Measurements from ENCODE around the gene AFDN. TPM values are rescaled to one million over a fixed set of nuclear protein-coding genes. Genes with fewer than 3 reads are reported as not detected.

The AFDN gene
- total RNA-seq, 2 experiments from 2014 or later, result 18.6 to 20.6 TPM

GRCh38 chr6:167896648-167897047 lies 69.9 kb downstream of the AFDN start:
- no peak overlapping the region for H3K27ac Mint-ChIP-seq
- DNase-seq, result no peak
- no peaks in the 10 kb centered on the region for H3K4me1 Mint-ChIP-seq
- POLR2A ChIA-PET, result no interaction called here
- no peaks in the 10 kb centered on the region for H3K9me3 Mint-ChIP-seq
- H3K27me3 Mint-ChIP-seq, result no peaks in the 10 kb centered on the region
- CTCF ChIA-PET, result no interaction called here
- H3K36me3 Mint-ChIP-seq (ENCODE audit: low read depth), result no peaks in the 10 kb centered on the region
- no peak overlapping the region for H3K4me3 Mint-ChIP-seq

GRCh38 chr6:167898673-167899311 lies 72.1 kb downstream of the AFDN start:
- Mint-ChIP-seq H3K4me3 (no peak overlapping the region), H3K4me1 (no peaks in the 10 kb centered on the region), H3K9me3 (no peaks in the 10 kb centered on the region), H3K36me3 (ENCODE audit: low read depth) (no peaks in the 10 kb centered on the region), H3K27ac (no peak overlapping the region), H3K27me3 (no peaks in the 10 kb centered on the region)
- CTCF ChIA-PET, result interaction anchor here (0.7 kb wide), 1 partner anchor 23 kb away, joined by 3 read pairs; no protein-coding TSS in a partner anchor
- no peak for DNase-seq
- POLR2A ChIA-PET, result interaction anchor here (0.7 kb wide), 1 partner anchor 197 kb away, joined by 3 read pairs; no protein-coding TSS in a partner anchor

- H3K27me3 Mint-ChIP-seq, result no peaks in the 10 kb centered on the region
- H3K4me3 Mint-ChIP-seq, result no peak overlapping the region
- no peak for DNase-seq
- H3K27ac Mint-ChIP-seq, result no peak overlapping the region
- ChIA-PET CTCF (interaction anchor here (0.7 kb wide), 1 partner anchor 11 kb away, joined by 3 read pairs; no protein-coding TSS in a partner anchor), POLR2A (no interaction called here)
- H3K36me3 Mint-ChIP-seq (ENCODE audit: low read depth), result no peaks in the 10 kb centered on the region
- no peaks in the 10 kb centered on the region for H3K4me1 Mint-ChIP-seq
- no peaks in the 10 kb centered on the region for H3K9me3 Mint-ChIP-seq
These were observed 78.1 kb downstream of the AFDN start for GRCh38 chr6:167904791-167905190.

- Mint-ChIP-seq H3K4me3 (no peak overlapping the region), H3K4me1 (no peaks in the 10 kb centered on the region), H3K9me3 (no peaks in the 10 kb centered on the region), H3K36me3 (ENCODE audit: low read depth) (no peaks in the 10 kb centered on the region), H3K27ac (no peak overlapping the region), H3K27me3 (no peaks in the 10 kb centered on the region)
- no peak for DNase-seq
- POLR2A ChIA-PET, result no interaction called here
- CTCF ChIA-PET, result no interaction called here
These were observed 80.2 kb downstream of the AFDN start for GRCh38 chr6:167906899-167907298.

- Mint-ChIP-seq H3K4me3 (no peak overlapping the region), H3K4me1 (no peaks in the 10 kb centered on the region), H3K27me3 (no peaks in the 10 kb centered on the region), H3K27ac (no peak overlapping the region), H3K36me3 (ENCODE audit: low read depth) (no peaks in the 10 kb centered on the region), H3K9me3 (no peaks in the 10 kb centered on the region)
- CTCF ChIA-PET, result no interaction called here
- DNase-seq, result no peak
- POLR2A ChIA-PET, result no interaction called here
These were observed 81.3 kb downstream of the AFDN start for GRCh38 chr6:167907837-167908681.

GRCh38 chr6:167910007-167910406 lies 83.3 kb downstream of the AFDN start:
- no peak for DNase-seq
- no peaks in the 10 kb centered on the region for H3K36me3 Mint-ChIP-seq (ENCODE audit: low read depth)
- no peaks in the 10 kb centered on the region for H3K4me1 Mint-ChIP-seq
- no peak overlapping the region for H3K4me3 Mint-ChIP-seq
- H3K27ac Mint-ChIP-seq, result no peak overlapping the region
- POLR2A ChIA-PET, result no interaction called here
- CTCF ChIA-PET, result no interaction called here
- H3K9me3 Mint-ChIP-seq, result no peaks in the 10 kb centered on the region
- H3K27me3 Mint-ChIP-seq, result no peaks in the 10 kb centered on the region

GRCh38 chr6:167910652-167911051 lies 83.9 kb downstream of the AFDN start:
- POLR2A ChIA-PET, result no interaction called here
- CTCF ChIA-PET, result no interaction called here
- no peak overlapping the region for H3K27ac Mint-ChIP-seq
- DNase-seq, result no peak
- no peaks in the 10 kb centered on the region for H3K4me1 Mint-ChIP-seq
- H3K27me3 Mint-ChIP-seq, result no peaks in the 10 kb centered on the region
- H3K4me3 Mint-ChIP-seq, result no peak overlapping the region
- H3K9me3 Mint-ChIP-seq, result no peaks in the 10 kb centered on the region
- no peaks in the 10 kb centered on the region for H3K36me3 Mint-ChIP-seq (ENCODE audit: low read depth)

GRCh38 chr6:167912494-167912893 lies 85.8 kb downstream of the AFDN start:
- DNase-seq, result no peak
- POLR2A ChIA-PET, result no interaction called here
- Mint-ChIP-seq H3K27ac (no peak overlapping the region), H3K4me1 (no peaks in the 10 kb centered on the region), H3K36me3 (ENCODE audit: low read depth) (no peaks in the 10 kb centered on the region), H3K27me3 (no peaks in the 10 kb centered on the region), H3K4me3 (no peak overlapping the region), H3K9me3 (no peaks in the 10 kb centered on the region)
- CTCF ChIA-PET, result no interaction called here

GRCh38 chr6:167913699-167914098 lies 87.0 kb downstream of the AFDN start:
- CTCF ChIA-PET, result interaction anchor here (1.4 kb wide), 1 partner anchor 12 kb away, joined by 5 read pairs; no protein-coding TSS in a partner anchor
- no peak for DNase-seq
- H3K36me3 Mint-ChIP-seq (ENCODE audit: low read depth), result no peaks in the 10 kb centered on the region
- no peak overlapping the region for H3K4me3 Mint-ChIP-seq
- H3K4me1 Mint-ChIP-seq, result no peaks in the 10 kb centered on the region
- no peak overlapping the region for H3K27ac Mint-ChIP-seq
- no peaks in the 10 kb centered on the region for H3K9me3 Mint-ChIP-seq
- POLR2A ChIA-PET, result no interaction called here
- H3K27me3 Mint-ChIP-seq, result no peaks in the 10 kb centered on the region

- ChIA-PET CTCF (no interaction called here), POLR2A (no interaction called here)
- DNase-seq, result no peak
- H3K9me3 Mint-ChIP-seq, result no peaks in the 10 kb centered on the region
- H3K36me3 Mint-ChIP-seq (ENCODE audit: low read depth), result no peaks in the 10 kb centered on the region
- H3K4me3 Mint-ChIP-seq, result no peak overlapping the region
- H3K4me1 Mint-ChIP-seq, result no peaks in the 10 kb centered on the region
- H3K27me3 Mint-ChIP-seq, result no peaks in the 10 kb centered on the region
- no peak overlapping the region for H3K27ac Mint-ChIP-seq
These were observed 88.4 kb downstream of the AFDN start for GRCh38 chr6:167915139-167915538.

GRCh38 chr6:167917551-167918154 lies 90.9 kb downstream of the AFDN start:
- POLR2A ChIA-PET, result no interaction called here
- Mint-ChIP-seq H3K36me3 (ENCODE audit: low read depth) (no peaks in the 10 kb centered on the region), H3K27ac (no peak overlapping the region), H3K9me3 (no peaks in the 10 kb centered on the region), H3K4me3 (no peak overlapping the region), H3K27me3 (no peaks in the 10 kb centered on the region), H3K4me1 (no peaks in the 10 kb centered on the region)
- CTCF ChIA-PET, result interaction anchor here (0.9 kb wide), 1 partner anchor 10 kb away, joined by 3 read pairs; no protein-coding TSS in a partner anchor
- DNase-seq, result no peak

- POLR2A ChIA-PET, result no interaction called here
- no peak for DNase-seq
- H3K27ac Mint-ChIP-seq, result no peak overlapping the region
- CTCF ChIA-PET, result interaction anchor here (0.9 kb wide), 1 partner anchor 9 kb away, joined by 3 read pairs; no protein-coding TSS in a partner anchor
- no peak overlapping the region for H3K4me3 Mint-ChIP-seq
- no peaks in the 10 kb centered on the region for H3K9me3 Mint-ChIP-seq
- no peaks in the 10 kb centered on the region for H3K36me3 Mint-ChIP-seq (ENCODE audit: low read depth)
- no peaks in the 10 kb centered on the region for H3K4me1 Mint-ChIP-seq
- no peaks in the 10 kb centered on the region for H3K27me3 Mint-ChIP-seq
These were observed 92.0 kb downstream of the AFDN start for GRCh38 chr6:167918548-167919278.

GRCh38 chr6:167919349-167919748 lies 92.6 kb downstream of the AFDN start:
- Mint-ChIP-seq H3K27ac (no peak overlapping the region), H3K36me3 (ENCODE audit: low read depth) (no peaks in the 10 kb centered on the region), H3K4me3 (no peak overlapping the region), H3K4me1 (no peaks in the 10 kb centered on the region), H3K9me3 (no peaks in the 10 kb centered on the region), H3K27me3 (no peaks in the 10 kb centered on the region)
- ChIA-PET CTCF (no interaction called here), POLR2A (no interaction called here)
- no peak for DNase-seq

Measured in activated CD4-positive, alpha-beta T cell treated with anti-CD3 and anti-CD28 coated beads, Interleukin-2, amount 10 ng/mL, durations not matched to agents 7 days and 5 days (primary cell).